GM18907 (cell line): ENCODE measurements around the gene MAPK7.
"Not testable (repeated sequence)": the region's sequence is repeated elsewhere in the genome, so short reads cannot be mapped to it uniquely, and the experiment has no call there.

ENCODE experiments used
- ATAC-seq: cut with Tn5 transposase; IDR thresholded peaks from one replicate; pipeline ENCODE4 v1.9.1; 2021; ENCODE audit warnings: mild to moderate bottlenecking, moderate library complexity; ENCODE audit not compliant: unreplicated experiment

The MAPK7 gene

GRCh38 chr17:19342611-19343255 lies 35.6 kb upstream of the MAPK7 start:
- no peak for ATAC-seq

DNA sequence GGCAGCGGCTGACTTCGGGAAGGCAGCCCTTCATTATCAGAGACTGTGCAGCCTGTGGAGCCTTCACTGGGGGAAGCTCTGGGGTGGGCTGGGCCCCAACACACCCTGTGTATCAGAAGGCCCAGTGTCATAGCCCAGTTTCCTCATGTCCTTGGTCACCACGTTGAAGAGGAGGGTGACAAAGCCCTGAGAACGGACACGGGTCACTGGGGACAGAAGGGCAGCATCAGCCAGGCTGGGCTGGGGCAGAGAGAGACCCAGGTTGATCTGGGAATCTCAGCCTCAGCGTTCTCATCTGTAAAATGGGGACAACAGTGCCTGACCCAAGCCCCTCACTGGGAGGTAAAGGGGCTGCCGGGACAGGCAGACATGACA lies 35.1 kb upstream of the MAPK7 start:
- ATAC-seq: no peak

DNA sequence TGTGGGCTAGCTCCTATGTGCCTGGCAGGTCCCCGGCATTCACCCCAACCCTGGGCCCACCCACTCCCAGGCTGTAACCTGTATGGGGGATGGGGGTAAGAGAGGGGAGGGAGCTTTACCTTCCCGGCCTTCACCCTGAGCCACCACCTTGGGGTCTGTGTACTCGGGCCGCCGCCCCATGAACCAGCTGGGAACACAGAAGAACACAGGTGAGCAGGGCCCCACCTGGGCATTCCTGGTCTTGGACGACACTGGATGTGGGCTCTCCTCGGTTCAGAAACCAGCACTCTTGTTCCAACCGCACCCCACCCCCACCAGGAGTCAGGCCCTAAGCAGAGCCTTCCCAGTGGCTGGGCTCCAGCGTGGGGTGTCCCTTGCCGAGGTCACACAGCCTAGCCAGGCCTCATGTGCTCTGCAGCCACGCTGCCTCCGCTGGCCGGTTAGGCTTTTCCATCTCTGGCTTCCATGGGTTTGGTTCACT lies 34.6 kb upstream of the MAPK7 start:
- ATAC-seq: no peak

DNA sequence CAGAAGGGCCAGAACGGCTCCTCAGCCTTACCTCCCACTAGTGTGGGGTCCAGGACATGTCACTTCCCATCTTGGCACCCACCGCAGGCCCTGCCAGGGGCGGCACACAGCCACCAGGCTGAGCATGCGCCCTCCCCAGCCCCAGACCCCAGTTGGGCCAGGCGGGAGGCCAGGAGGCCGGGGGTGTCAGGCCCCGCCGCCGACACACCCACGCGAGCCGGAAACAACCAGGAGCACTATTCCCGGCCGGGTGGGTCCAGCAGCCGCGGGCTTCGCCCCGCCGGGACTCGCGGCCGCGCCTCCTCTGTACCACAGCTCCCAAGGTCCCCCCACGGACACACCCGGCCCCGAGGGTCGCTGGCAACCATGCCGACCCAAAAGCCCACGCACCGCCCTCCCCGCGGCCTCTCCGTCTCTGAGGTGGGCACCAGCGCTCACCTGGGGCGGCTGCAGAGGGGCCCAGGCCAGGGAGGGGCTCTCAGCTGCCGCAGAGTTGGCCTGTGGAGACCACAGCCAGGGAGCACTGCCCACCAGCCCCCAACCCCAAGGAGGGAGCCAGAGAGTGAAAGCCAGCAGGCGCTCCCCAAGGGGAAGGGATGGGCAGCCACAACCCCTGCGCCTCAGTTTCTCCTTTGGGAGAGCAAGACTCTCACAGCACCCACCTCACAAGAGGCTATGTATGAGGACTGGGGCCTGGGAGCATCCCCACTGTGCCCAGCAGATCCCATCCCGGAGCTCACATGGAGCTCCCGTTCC lies 33.8 kb upstream of the MAPK7 start:
- no peak for ATAC-seq

DNA sequence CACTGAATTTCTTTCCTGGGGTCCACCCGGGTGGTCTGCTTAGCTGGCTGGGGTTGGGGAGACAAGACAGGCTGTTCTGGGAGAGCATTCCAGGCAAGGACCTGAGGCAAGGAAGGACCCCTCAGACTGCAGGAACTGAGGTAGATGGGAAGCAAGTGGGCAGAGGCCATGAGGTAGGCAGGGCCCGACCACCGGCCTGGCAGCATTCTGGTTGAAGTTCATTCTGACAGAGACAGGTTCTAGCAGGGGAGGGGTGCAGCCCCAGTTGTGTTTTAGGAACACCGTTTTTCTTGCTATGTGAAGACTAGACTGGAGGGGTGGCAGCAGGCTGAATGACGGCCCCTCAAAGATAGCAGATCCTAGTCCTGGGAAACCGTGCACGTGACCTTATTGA lies 33.2 kb upstream of the MAPK7 start:
- ATAC-seq: no peak

DNA sequence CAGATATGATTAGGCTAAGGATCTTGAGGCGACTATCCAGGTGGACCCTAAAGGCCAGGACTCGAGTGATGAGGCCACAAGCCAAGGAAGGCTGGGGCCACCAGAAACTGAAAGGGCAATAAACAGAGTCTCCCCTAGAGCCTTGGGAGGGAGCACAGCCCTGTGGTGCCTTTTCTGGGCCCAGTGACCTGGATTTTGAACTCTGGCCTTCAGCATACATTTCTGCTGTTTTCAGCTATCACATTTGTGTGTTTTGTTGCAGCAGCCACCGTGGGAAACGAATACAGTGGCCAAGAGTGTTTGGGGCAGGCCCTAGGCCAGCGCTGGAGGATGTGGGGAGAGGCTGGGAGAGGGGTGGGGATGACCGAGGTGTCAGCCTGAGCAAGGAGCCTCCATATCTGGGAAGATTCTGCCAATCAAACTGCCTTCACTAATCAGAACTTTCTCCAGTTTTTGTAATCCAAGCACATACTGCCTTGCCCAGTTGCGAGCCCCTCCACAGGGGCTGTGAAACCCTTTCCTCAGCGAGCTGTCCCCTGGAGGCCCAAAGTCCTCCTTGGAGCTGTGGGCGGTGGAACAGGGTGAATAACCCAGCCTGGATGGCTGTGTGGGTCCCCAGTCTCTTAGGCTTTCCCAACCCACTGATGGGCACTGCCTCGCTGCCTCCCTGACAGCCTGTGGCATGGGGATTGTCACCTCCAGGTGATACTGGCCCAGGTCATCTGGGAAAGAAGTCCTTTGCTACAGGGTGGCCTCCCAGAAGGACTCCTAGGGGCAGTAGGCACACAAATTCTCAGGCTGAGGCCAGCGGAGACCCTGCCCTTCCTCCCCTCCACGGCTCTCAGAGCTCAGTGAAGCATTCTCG lies 32.6 kb upstream of the MAPK7 start:
- no peak for ATAC-seq

- ATAC-seq: no peak
Observed at GRCh38 chr17:19346351-19347255, 31.7 kb upstream of the MAPK7 start.

GRCh38 chr17:19347323-19348080 lies 30.8 kb upstream of the MAPK7 start:
- no peak for ATAC-seq

- no peak for ATAC-seq
Observed at GRCh38 chr17:19348081-19348650, 30.1 kb upstream of the MAPK7 start.

GRCh38 chr17:19348806-19349205 lies 29.5 kb upstream of the MAPK7 start:
- no peak for ATAC-seq

GRCh38 chr17:19353401-19353800 lies 24.9 kb upstream of the MAPK7 start:
- ATAC-seq: not testable (repeated sequence)

DNA sequence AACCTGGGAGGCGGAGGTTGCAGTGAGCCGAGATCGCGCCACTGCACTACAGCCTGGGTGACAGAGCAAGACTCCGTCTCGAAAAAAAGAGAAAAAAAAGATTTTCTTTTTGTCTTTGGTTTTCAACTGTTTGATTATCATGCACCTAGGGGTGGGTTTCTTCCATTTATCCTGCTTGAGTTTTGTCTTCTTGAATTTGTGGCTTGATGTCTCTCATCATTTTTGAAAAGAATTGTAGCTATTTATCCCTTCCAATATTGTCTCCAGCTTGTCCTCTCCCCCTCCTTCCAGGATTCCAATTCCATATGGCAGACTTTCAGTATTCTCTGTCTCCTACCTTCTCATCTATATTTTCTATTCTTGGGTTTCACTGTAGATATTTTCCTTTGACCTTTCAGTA lies 23.6 kb upstream of the MAPK7 start:
- ATAC-seq: no peak

DNA sequence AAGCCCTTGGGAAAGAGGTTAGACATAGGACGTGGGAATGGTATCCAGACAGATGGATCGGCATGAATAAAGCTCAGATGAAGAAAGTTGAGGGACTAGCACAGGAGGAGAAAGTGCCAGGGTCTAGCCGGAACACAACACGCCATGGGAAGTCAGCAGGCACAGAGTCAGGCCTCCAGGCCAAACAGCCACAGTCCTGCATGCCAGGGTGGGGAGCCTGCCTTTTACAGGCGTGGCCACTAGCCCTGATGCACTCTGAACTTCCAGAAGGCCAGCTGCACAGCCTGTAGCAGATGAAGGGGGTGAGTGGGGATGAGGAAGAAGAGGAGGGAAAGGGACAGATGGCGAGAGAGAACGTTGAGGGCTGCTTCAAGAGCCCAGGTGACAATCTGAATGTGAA lies 20.9 kb upstream of the MAPK7 start:
- ATAC-seq: no peak

GRCh38 chr17:19357761-19358160 lies 20.5 kb upstream of the MAPK7 start:
- ATAC-seq: no peak

DNA sequence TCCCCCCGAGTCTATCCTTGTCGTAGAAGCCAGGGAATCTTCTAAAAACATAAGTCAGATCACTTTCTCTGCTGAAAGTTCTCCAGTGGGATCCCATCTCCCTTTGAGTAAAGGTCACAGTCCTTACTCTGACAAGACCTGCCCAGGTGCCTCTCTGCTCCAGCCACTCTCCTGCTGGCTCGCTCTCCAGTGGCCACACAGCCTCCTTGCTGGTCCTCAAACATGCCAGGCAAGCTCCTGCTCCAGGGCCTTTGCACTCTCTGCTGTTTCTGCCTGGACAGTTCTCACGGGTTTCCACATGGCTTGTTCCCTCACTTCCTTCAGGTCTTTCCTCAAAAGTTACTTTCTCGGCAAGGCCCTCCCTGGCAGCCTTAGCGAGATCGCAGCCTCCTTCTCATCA lies 19.1 kb upstream of the MAPK7 start:
- no peak for ATAC-seq

DNA sequence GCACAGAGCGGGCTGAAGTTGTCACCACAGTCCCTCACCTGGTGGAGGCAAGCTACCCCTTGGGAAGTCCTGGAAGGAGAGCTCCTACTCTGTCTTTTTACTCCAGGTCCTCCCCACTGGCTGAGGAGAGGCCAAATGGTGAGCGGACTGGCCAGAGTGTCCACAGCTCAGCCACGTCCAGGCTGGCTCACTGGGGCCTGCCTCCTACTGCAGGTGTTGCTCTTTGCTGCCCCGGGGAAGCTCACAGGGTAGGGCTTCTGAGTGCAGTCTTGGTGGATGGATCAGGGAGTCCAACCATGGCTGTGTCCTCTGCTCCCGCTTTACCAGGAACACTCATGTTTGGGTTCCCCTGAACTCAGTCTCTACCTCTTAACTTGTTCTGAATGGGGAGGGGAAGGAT lies 18.4 kb upstream of the MAPK7 start:
- ATAC-seq: no peak

DNA sequence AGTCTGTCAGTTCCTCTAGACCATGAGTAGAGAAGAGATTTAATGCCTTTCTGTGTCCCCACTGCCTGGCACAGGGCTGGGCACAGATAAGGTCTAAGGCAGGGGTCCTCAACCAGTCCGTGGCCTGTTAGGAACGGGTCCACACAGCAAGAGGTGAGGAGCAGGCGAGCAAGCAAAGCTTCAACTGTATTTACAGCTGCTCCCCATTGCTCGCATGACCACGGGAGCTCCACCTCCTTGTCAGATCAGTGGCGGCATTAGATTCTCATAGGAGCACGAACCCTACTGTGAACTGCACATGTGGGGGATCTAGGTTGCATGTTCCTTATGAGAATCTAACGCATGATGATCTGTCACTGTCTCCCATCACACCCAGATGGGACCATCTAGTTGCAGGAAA lies 17.5 kb upstream of the MAPK7 start:
- ATAC-seq: no peak

GRCh38 chr17:19361326-19361725 lies 17.0 kb upstream of the MAPK7 start:
- ATAC-seq: no peak

DNA sequence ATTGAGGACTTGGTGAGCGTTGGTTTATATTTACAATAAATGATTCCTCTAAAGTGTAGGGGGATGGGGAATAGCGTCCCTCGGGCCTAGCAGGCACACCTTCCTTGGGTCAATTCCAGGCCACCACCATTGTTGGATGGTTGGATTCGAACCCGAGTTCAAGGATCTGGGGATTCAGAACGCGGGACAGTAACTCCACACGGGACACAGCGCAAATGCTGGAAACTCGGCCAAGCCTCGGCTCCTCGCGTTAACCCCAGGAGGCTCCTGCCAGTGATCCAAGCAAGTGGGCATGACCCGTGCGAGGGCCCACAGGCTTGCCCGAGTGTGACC lies 16.4 kb upstream of the MAPK7 start:
- ATAC-seq: no peak
